22Rv1 (cell line): ENCODE data around the gene ACTBL2.

Source experiments
- ZFX ChIP-seq: fragments of 450-650 bp; IDR thresholded peaks from 2 replicates; pipeline ENCODE4 v1.6.1; 2017; ENCODE audit warnings: antibody characterized with exemption, borderline replicate concordance
- TF ChIP-seq, protein P1 (sequence below): fragments of 450-650 bp; IDR thresholded peaks from 2 replicates; pipeline ENCODE4 v1.5.1; 2017; ENCODE audit warnings: mild to moderate bottlenecking

DNA sequence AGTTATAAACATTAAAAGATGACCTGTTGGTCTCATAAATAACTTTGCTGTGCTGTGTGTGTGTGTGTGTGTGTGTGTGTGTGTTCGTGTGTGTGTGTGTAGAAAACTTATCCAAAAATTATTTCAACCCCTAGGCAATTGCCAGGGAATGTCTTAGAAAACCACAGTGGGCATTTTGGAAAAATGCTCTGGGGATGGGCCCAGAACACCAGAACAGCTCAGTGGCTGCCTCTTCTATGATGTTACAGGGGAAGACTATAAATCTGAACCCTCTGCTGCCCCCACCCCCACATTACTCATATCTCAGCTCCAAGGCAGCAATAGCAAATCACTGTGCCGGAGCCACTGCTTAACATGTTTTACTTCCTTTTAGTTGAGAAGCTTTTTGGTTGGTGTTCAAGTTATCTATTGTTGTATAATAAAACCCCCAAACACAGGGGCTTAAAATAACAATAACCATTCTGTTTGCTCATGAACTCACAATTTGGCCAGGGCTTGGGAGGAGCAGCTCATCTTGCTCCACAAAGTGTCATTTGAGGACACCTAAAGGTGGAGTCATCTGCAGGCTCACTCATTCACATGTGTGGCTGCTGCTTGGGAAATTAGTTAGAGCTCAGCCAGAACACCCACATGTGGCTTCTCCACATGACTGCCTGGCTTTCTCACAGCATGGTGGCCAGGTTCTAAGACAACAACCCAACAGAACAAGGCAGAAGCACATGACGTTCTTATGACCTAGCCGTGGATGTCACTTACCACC, 40.4 kb downstream of the ACTBL2 start:
- TF ChIP-seq, protein P1, sequence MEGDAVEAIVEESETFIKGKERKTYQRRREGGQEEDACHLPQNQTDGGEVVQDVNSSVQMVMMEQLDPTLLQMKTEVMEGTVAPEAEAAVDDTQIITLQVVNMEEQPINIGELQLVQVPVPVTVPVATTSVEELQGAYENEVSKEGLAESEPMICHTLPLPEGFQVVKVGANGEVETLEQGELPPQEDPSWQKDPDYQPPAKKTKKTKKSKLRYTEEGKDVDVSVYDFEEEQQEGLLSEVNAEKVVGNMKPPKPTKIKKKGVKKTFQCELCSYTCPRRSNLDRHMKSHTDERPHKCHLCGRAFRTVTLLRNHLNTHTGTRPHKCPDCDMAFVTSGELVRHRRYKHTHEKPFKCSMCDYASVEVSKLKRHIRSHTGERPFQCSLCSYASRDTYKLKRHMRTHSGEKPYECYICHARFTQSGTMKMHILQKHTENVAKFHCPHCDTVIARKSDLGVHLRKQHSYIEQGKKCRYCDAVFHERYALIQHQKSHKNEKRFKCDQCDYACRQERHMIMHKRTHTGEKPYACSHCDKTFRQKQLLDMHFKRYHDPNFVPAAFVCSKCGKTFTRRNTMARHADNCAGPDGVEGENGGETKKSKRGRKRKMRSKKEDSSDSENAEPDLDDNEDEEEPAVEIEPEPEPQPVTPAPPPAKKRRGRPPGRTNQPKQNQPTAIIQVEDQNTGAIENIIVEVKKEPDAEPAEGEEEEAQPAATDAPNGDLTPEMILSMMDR = no peak
- TF ChIP-seq ZFX = no peak
